Measurements from ENCODE around the gene UBASH3B.

The UBASH3B gene

GRCh38 chr11:122769126-122769780 lies 113.7 kb downstream of the UBASH3B start:
- no peak overlapping the region for H3K9ac ChIP-seq (ENCODE audit: low read length)
- no peaks in the 10 kb centered on the region for H3K27me3 ChIP-seq (ENCODE audit: control insufficient read depth in 1 of 2, insufficient read depth in 2 of 2, low read length in 2 of 2)

GRCh38 chr11:122772945-122773344 lies 117.4 kb downstream of the UBASH3B start:
- Histone ChIP-seq H3K9ac (ENCODE audit: low read length) (no peak overlapping the region), H3K27me3 (ENCODE audit: control insufficient read depth in 1 of 2, insufficient read depth in 2 of 2, low read length in 2 of 2) (no peaks in the 10 kb centered on the region), H3K36me3 (ENCODE audit: insufficient read depth, low read length) (no peaks in the 10 kb centered on the region), H3K4me1 (ENCODE audit: insufficient read depth, low read length) (no peaks in the 10 kb centered on the region), H3K27ac (ENCODE audit: low read depth, low read length) (no peak overlapping the region), H3K4me3 (ENCODE audit: low read depth in 1 of 2, low read length in 2 of 2) (no peak overlapping the region), H3K9me3 (ENCODE audit: low read length) (no peaks in the 10 kb centered on the region)

More at GRCh38 chr11:122769126-122769780, 113.7 kb downstream of the UBASH3B start:
- H3K36me3 ChIP-seq (ENCODE audit: insufficient read depth, low read length): no peaks in the 10 kb centered on the region
- no peak overlapping the region for H3K27ac ChIP-seq (ENCODE audit: low read depth, low read length)
- H3K9me3 ChIP-seq (ENCODE audit: low read length): no peaks in the 10 kb centered on the region
- H3K4me1 ChIP-seq (ENCODE audit: insufficient read depth, low read length): no peaks in the 10 kb centered on the region
- no peak overlapping the region for H3K4me3 ChIP-seq (ENCODE audit: low read depth in 1 of 2, low read length in 2 of 2)

GRCh38 chr11:122773781-122774266 lies 118.3 kb downstream of the UBASH3B start:
- H3K9me3 ChIP-seq (ENCODE audit: low read length): no peaks in the 10 kb centered on the region
- no peak overlapping the region for H3K4me3 ChIP-seq (ENCODE audit: low read depth in 1 of 2, low read length in 2 of 2)
- H3K36me3 ChIP-seq (ENCODE audit: insufficient read depth, low read length): no peaks in the 10 kb centered on the region
- no peak overlapping the region for H3K27ac ChIP-seq (ENCODE audit: low read depth, low read length)
- no peak overlapping the region for H3K9ac ChIP-seq (ENCODE audit: low read length)
- H3K27me3 ChIP-seq (ENCODE audit: control insufficient read depth in 1 of 2, insufficient read depth in 2 of 2, low read length in 2 of 2): no peaks in the 10 kb centered on the region
- no peaks in the 10 kb centered on the region for H3K4me1 ChIP-seq (ENCODE audit: insufficient read depth, low read length)

GRCh38 chr11:122775675-122776271 lies 120.3 kb downstream of the UBASH3B start:
- no peaks in the 10 kb centered on the region for H3K4me1 ChIP-seq (ENCODE audit: insufficient read depth, low read length)
- H3K27me3 ChIP-seq (ENCODE audit: control insufficient read depth in 1 of 2, insufficient read depth in 2 of 2, low read length in 2 of 2): no peaks in the 10 kb centered on the region
- no peaks in the 10 kb centered on the region for H3K9me3 ChIP-seq (ENCODE audit: low read length)
- H3K27ac ChIP-seq (ENCODE audit: low read depth, low read length): no peak overlapping the region
- no peak overlapping the region for H3K4me3 ChIP-seq (ENCODE audit: low read depth in 1 of 2, low read length in 2 of 2)
- H3K9ac ChIP-seq (ENCODE audit: low read length): no peak overlapping the region
- H3K36me3 ChIP-seq (ENCODE audit: insufficient read depth, low read length): no peaks in the 10 kb centered on the region

GRCh38 chr11:122776546-122776945 lies 121.0 kb downstream of the UBASH3B start:
- no peak overlapping the region for H3K9ac ChIP-seq (ENCODE audit: low read length)

GRCh38 chr11:122777343-122777742 lies 121.8 kb downstream of the UBASH3B start:
- H3K9me3 ChIP-seq (ENCODE audit: low read length): no peaks in the 10 kb centered on the region
- no peak overlapping the region for H3K4me3 ChIP-seq (ENCODE audit: low read depth in 1 of 2, low read length in 2 of 2)
- H3K36me3 ChIP-seq (ENCODE audit: insufficient read depth, low read length): no peaks in the 10 kb centered on the region
- no peak overlapping the region for H3K9ac ChIP-seq (ENCODE audit: low read length)
- no peak overlapping the region for H3K27ac ChIP-seq (ENCODE audit: low read depth, low read length)
- no peaks in the 10 kb centered on the region for H3K27me3 ChIP-seq (ENCODE audit: control insufficient read depth in 1 of 2, insufficient read depth in 2 of 2, low read length in 2 of 2)
- peaks cover 8% of the 10 kb centered on the region for H3K4me1 ChIP-seq (ENCODE audit: insufficient read depth, low read length)

More at GRCh38 chr11:122776546-122776945, 121.0 kb downstream of the UBASH3B start:
- peaks cover 7% of the 10 kb centered on the region for H3K4me1 ChIP-seq (ENCODE audit: insufficient read depth, low read length)
- H3K27ac ChIP-seq (ENCODE audit: low read depth, low read length): no peak overlapping the region
- no peaks in the 10 kb centered on the region for H3K36me3 ChIP-seq (ENCODE audit: insufficient read depth, low read length)
- H3K27me3 ChIP-seq (ENCODE audit: control insufficient read depth in 1 of 2, insufficient read depth in 2 of 2, low read length in 2 of 2): no peaks in the 10 kb centered on the region
- no peak overlapping the region for H3K4me3 ChIP-seq (ENCODE audit: low read depth in 1 of 2, low read length in 2 of 2)
- no peaks in the 10 kb centered on the region for H3K9me3 ChIP-seq (ENCODE audit: low read length)

- no peak overlapping the region for H3K4me3 ChIP-seq (ENCODE audit: low read depth in 1 of 2, low read length in 2 of 2)
- no peak overlapping the region for H3K9ac ChIP-seq (ENCODE audit: low read length)
- H3K27me3 ChIP-seq (ENCODE audit: control insufficient read depth in 1 of 2, insufficient read depth in 2 of 2, low read length in 2 of 2): no peaks in the 10 kb centered on the region
- no peak overlapping the region for H3K27ac ChIP-seq (ENCODE audit: low read depth, low read length)
- H3K36me3 ChIP-seq (ENCODE audit: insufficient read depth, low read length): no peaks in the 10 kb centered on the region
- peaks cover 8% of the 10 kb centered on the region for H3K4me1 ChIP-seq (ENCODE audit: insufficient read depth, low read length)
- H3K9me3 ChIP-seq (ENCODE audit: low read length): no peaks in the 10 kb centered on the region
These were observed 122.6 kb downstream of the UBASH3B start for GRCh38 chr11:122778148-122778547.

GRCh38 chr11:122779047-122779629 lies 123.6 kb downstream of the UBASH3B start:
- Histone ChIP-seq H3K9ac (ENCODE audit: low read length) (no peak overlapping the region), H3K9me3 (ENCODE audit: low read length) (no peaks in the 10 kb centered on the region), H3K4me1 (ENCODE audit: insufficient read depth, low read length) (peaks cover 8% of the 10 kb centered on the region), H3K27ac (ENCODE audit: low read depth, low read length) (no peak overlapping the region), H3K36me3 (ENCODE audit: insufficient read depth, low read length) (no peaks in the 10 kb centered on the region), H3K4me3 (ENCODE audit: low read depth in 1 of 2, low read length in 2 of 2) (no peak overlapping the region), H3K27me3 (ENCODE audit: control insufficient read depth in 1 of 2, insufficient read depth in 2 of 2, low read length in 2 of 2) (no peaks in the 10 kb centered on the region)

- Histone ChIP-seq H3K36me3 (ENCODE audit: insufficient read depth, low read length) (no peaks in the 10 kb centered on the region), H3K27ac (ENCODE audit: low read depth, low read length) (no peak overlapping the region), H3K27me3 (ENCODE audit: control insufficient read depth in 1 of 2, insufficient read depth in 2 of 2, low read length in 2 of 2) (no peaks in the 10 kb centered on the region), H3K4me1 (ENCODE audit: insufficient read depth, low read length) (peaks cover 8% of the 10 kb centered on the region), H3K4me3 (ENCODE audit: low read depth in 1 of 2, low read length in 2 of 2) (no peak overlapping the region), H3K9ac (ENCODE audit: low read length) (no peak overlapping the region), H3K9me3 (ENCODE audit: low read length) (no peaks in the 10 kb centered on the region)
These were observed 124.9 kb downstream of the UBASH3B start for GRCh38 chr11:122780296-122780949.

GRCh38 chr11:122781378-122782195 lies 126.1 kb downstream of the UBASH3B start:
- H3K36me3 ChIP-seq (ENCODE audit: insufficient read depth, low read length): no peaks in the 10 kb centered on the region
- peaks cover 8% of the 10 kb centered on the region for H3K4me1 ChIP-seq (ENCODE audit: insufficient read depth, low read length)
- no peak overlapping the region for H3K4me3 ChIP-seq (ENCODE audit: low read depth in 1 of 2, low read length in 2 of 2)
- no peak overlapping the region for H3K27ac ChIP-seq (ENCODE audit: low read depth, low read length)
- H3K9ac ChIP-seq (ENCODE audit: low read length): no peak overlapping the region
- no peaks in the 10 kb centered on the region for H3K27me3 ChIP-seq (ENCODE audit: control insufficient read depth in 1 of 2, insufficient read depth in 2 of 2, low read length in 2 of 2)
- no peaks in the 10 kb centered on the region for H3K9me3 ChIP-seq (ENCODE audit: low read length)

GRCh38 chr11:122782222-122782621 lies 126.7 kb downstream of the UBASH3B start:
- Histone ChIP-seq H3K9me3 (ENCODE audit: low read length) (no peaks in the 10 kb centered on the region), H3K36me3 (ENCODE audit: insufficient read depth, low read length) (no peaks in the 10 kb centered on the region), H3K4me1 (ENCODE audit: insufficient read depth, low read length) (peaks cover 8% of the 10 kb centered on the region), H3K9ac (ENCODE audit: low read length) (no peak overlapping the region), H3K4me3 (ENCODE audit: low read depth in 1 of 2, low read length in 2 of 2) (no peak overlapping the region), H3K27ac (ENCODE audit: low read depth, low read length) (no peak overlapping the region), H3K27me3 (ENCODE audit: control insufficient read depth in 1 of 2, insufficient read depth in 2 of 2, low read length in 2 of 2) (no peaks in the 10 kb centered on the region)
